Psoas muscle (tissue), 8 donors: ENCODE results near the gene ID4. TPM values are rescaled to one million over a fixed set of nuclear protein-coding genes. Genes with fewer than 3 reads are reported as not detected.

Experiments
- ATAC-seq, 4 donors: fragments of 200-7000 bp; cut with Tn5 transposase; one replicate each; pipeline ENCODE4 v1.9.1; 2020; ENCODE audit warnings: moderate library complexity in 3 of 4, mild to moderate bottlenecking in 2 of 4
- DNase-seq, 2 donors: peaks; one replicate each; pipeline ENCODE4 v3.0.0-alpha.2; 2020
- H3K27ac ChIP-seq: fragments of 200-600 bp; one replicate; pipeline ENCODE4 v1.8.0; 2022
- H3K27me3 ChIP-seq, 3 donors: fragments of 200-600 bp in 1 of 3; one replicate each; pipeline versions ENCODE4 v1.6.1 to v1.8.0; 2013 to 2022; ENCODE audit warnings: low read length in 2 of 3, mild to moderate bottlenecking in 2 of 3, moderate library complexity in 1 of 3; ENCODE audit not compliant: insufficient read depth in 3 of 3
- H3K36me3 ChIP-seq, 2 donors: fragments of 200-600 bp in 1 of 2; one replicate each; pipeline versions ENCODE4 v1.6.1 to v1.8.0; 2013 to 2022; ENCODE audit warnings: low read depth in 1 of 2, mild to moderate bottlenecking in 1 of 2, moderate library complexity in 1 of 2; ENCODE audit not compliant: insufficient read depth in 1 of 2
- H3K4me1 ChIP-seq: fragments of 200-600 bp; one replicate; pipeline ENCODE4 v1.8.0; 2022
- H3K4me3 ChIP-seq: fragments of 200-600 bp; one replicate; pipeline ENCODE4 v1.8.0; 2022; ENCODE audit warnings: mild to moderate bottlenecking
- H3K9me3 ChIP-seq: fragments of 200-600 bp; one replicate; pipeline ENCODE4 v1.8.0; 2022
- WGBS, 3 donors: extraction: QIAGEN DNeasy Blood & Tissue Kit; methylation state at CpG; one replicate each; pipeline versions ENCODE4 v1.1.6 to v1.1.7; 2013; 5-methylcytosine and 5-hydroxymethylcytosine counted together
- intact Hi-C, 2 donors: fragments of 100-400 bp; cut with DNase I; formaldehyde crosslinking; loops; one replicate each; pipeline versions ENCODE4 v1.11.0 to v1.14.2; 2022
- polyA plus RNA-seq, 3 donors: library from polyadenylated mRNA; stranded (reverse); fragments of 200-250 nt; gene quantifications; one replicate each; pipeline ENCODE4 v1.2.3, GENCODE V29; 2013
- total RNA-seq, 4 donors: library from RNA; stranded (reverse); fragmentation: NEBNext Ultra II Directional in 2 of 4; extraction: Animal tissue kit (Norgen Biotek cat#: 25700) in 2 of 4; gene quantifications; one replicate each; pipeline versions ENCODE4 v1.2.1 to v1.2.4, GENCODE V29; 2021 to 2023
- TF ChIP-seq, protein P1 (sequence below): fragments of 200-600 bp; IDR thresholded peaks from one replicate; pipeline ENCODE4 v1.8.0; 2022; ENCODE audit warnings: antibody characterized with exemption
- donor health status: healthy with polysubstance abuse.
- donor health status: DM: no; HTN: no; CAD: no; lungs with moderate emphysema.
- donor health status: Bipolar disorder and iron deficiency.
- donor health status: healthy.
- donor health status: DM: yes; HTN: yes; CAD: no.
- donor health status: DM: no; HTN: no; CAD: no.
- donor health status: DM: no; HTN: no; CAD: no.
- donor health status: DM: yes; HTN: yes; CAD: no.

The ID4 gene
- total and polyA plus RNA-seq, 7 donors = 0.61 to 3.1 (median 1.3) TPM

GRCh38 chr6:19857139-19857538, 20.0 kb downstream of the ID4 start:
- no peak overlapping the region for H3K4me3 ChIP-seq
- TF ChIP-seq, protein P1, sequence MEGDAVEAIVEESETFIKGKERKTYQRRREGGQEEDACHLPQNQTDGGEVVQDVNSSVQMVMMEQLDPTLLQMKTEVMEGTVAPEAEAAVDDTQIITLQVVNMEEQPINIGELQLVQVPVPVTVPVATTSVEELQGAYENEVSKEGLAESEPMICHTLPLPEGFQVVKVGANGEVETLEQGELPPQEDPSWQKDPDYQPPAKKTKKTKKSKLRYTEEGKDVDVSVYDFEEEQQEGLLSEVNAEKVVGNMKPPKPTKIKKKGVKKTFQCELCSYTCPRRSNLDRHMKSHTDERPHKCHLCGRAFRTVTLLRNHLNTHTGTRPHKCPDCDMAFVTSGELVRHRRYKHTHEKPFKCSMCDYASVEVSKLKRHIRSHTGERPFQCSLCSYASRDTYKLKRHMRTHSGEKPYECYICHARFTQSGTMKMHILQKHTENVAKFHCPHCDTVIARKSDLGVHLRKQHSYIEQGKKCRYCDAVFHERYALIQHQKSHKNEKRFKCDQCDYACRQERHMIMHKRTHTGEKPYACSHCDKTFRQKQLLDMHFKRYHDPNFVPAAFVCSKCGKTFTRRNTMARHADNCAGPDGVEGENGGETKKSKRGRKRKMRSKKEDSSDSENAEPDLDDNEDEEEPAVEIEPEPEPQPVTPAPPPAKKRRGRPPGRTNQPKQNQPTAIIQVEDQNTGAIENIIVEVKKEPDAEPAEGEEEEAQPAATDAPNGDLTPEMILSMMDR = no peak
- no peaks in the 10 kb centered on the region for H3K9me3 ChIP-seq
- intact Hi-C loops = loop anchor here in 1 of 2 donors (10.0 kb wide), 2 partner anchors 862 to 1262 kb away; no protein-coding TSS in a partner anchor
- H3K36me3 ChIP-seq = no peaks in the 10 kb centered on the region
- WGBS, 3 donors = 93 to 100% (median 94%) methylated on average over 3 of the region's 3 CpGs
- H3K27me3 ChIP-seq = no peaks in the 10 kb centered on the region
- no peaks in the 10 kb centered on the region for H3K4me1 ChIP-seq
- no peak for ATAC-seq
- no peak for DNase-seq
- no peak overlapping the region for H3K27ac ChIP-seq

DNA sequence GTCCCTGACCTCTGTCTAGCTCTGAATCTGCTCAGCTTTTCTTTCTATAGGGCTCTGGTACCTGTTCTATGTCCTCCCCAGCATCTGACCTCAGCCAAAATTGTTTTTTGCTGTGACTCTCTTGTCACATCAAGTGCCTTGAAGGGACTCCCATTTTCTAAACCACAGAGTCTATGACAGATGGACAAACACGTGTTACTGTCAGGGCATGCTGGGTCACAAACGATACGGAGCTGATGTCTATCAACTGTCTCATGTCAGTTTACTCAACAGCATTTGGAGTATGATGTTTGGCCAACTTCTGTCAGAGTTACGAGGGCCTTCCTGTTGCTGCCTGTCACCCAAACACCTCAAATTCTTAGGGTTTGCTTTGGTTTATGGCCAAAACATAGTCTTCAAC, 20.5 kb downstream of the ID4 start:
- 76 to 80% (median 80%) methylated on average over 4 of the region's 4 CpGs for WGBS, 3 donors
- H3K27ac ChIP-seq = no peak overlapping the region
- intact Hi-C loops = loop anchor here in 1 of 2 donors (10.0 kb wide), 2 partner anchors 863 to 1263 kb away; no protein-coding TSS in a partner anchor
- ATAC-seq (no peak), DNase-seq (no peak)
- no peaks in the 10 kb centered on the region for H3K36me3 ChIP-seq
- TF ChIP-seq, protein P1 = no peak
- H3K4me3 ChIP-seq = no peak overlapping the region
- H3K27me3 ChIP-seq = no peaks in the 10 kb centered on the region
- no peaks in the 10 kb centered on the region for H3K9me3 ChIP-seq
- no peaks in the 10 kb centered on the region for H3K4me1 ChIP-seq

- Histone ChIP-seq H3K27ac (no peak overlapping the region), H3K27me3 (peaks cover 0 to 8% (median 0%) of the 10 kb centered on the region in 3 donors), H3K4me1 (no peaks in the 10 kb centered on the region), H3K36me3 (no peaks in the 10 kb centered on the region), H3K9me3 (no peaks in the 10 kb centered on the region), H3K4me3 (no peak overlapping the region)
- DNase-seq (no peak), ATAC-seq (no peak)
- intact Hi-C loops = no loop called here
- WGBS, 3 donors = 32 to 50% (median 38%) methylated on average over 4 of the region's 4 CpGs
- TF ChIP-seq, protein P1 = no peak
Observed at GRCh38 chr6:19860235-19860877, 23.2 kb downstream of the ID4 start.

DNA sequence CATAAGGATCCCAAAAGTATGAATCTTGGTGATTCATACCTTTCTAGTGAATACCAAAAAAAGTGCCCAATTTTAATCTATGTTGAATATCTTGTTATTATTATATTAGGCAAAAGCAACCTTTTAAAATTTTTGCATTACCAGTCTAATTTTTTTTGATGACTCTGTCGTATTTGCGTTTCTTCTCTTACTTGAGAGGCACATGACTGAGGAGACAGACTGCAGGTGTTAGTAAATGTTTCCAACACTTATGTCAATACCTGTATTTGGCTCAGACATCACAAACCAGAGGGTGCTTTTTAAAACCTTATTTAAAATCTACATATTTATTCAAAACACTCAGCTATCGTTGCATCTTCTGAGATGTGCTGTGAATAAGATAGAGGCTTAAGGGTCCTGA, 27.1 kb downstream of the ID4 start:
- intact Hi-C loops = no loop called here
- Histone ChIP-seq H3K9me3 (no peaks in the 10 kb centered on the region), H3K27me3 (peaks cover 0 to 14% (median 0%) of the 10 kb centered on the region in 3 donors), H3K4me1 (no peaks in the 10 kb centered on the region), H3K4me3 (no peak overlapping the region), H3K36me3 (no peaks in the 10 kb centered on the region), H3K27ac (no peak overlapping the region)
- WGBS, 3 donors = 84 to 90% (median 88%) methylated on average over 3 of the region's 3 CpGs
- TF ChIP-seq, protein P1 = no peak
- ATAC-seq (no peak), DNase-seq (no peak)

DNA sequence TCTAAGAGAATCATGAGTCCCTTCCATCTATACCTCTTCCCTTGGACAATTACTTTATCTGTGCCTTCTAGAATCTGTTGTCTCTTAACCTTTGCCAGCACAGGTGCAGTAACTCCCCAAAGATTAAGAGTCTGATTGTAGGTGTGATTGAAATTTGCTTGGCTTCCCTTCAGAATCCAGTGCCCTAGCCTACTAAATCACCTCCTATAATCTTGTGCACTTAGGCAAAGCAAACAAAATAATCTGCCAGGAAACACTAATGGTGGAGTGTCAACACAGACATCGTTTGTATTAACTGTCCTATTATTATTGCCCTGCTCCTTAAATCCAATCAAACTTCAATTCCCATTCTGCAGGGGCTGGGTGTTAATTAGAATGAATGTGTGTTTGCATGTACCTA, 28.0 kb downstream of the ID4 start:
- DNase-seq (no peak), ATAC-seq (no peak)
- WGBS, 3 donors = 54 to 73% (median 63%) methylated on average over 1 of the region's 1 CpG
- H3K9me3 ChIP-seq = no peaks in the 10 kb centered on the region
- TF ChIP-seq, protein P1 = no peak
- H3K27ac ChIP-seq = no peak overlapping the region
- H3K4me1 ChIP-seq = no peaks in the 10 kb centered on the region
- H3K36me3 ChIP-seq = no peaks in the 10 kb centered on the region
- no peak overlapping the region for H3K4me3 ChIP-seq
- H3K27me3 ChIP-seq = peaks cover 0 to 14% (median 0%) of the 10 kb centered on the region in 3 donors
- intact Hi-C loops = no loop called here
